IPS-NIHi11 (cell line): ENCODE data around the gene TMEM214.
A peak's percentile ranks its signal among the peaks of the same experiment; 100 is the strongest.
"Not testable (repeated sequence)": the region's sequence is repeated elsewhere in the genome, so short reads cannot be mapped to it uniquely, and the experiment has no call there.

Experiments used
- DNase-seq: peaks from one replicate; pipeline ENCODE4 v3.0.0; 2012; ENCODE audit warnings: mixed read lengths, low spot score

Gene TMEM214

DNA sequence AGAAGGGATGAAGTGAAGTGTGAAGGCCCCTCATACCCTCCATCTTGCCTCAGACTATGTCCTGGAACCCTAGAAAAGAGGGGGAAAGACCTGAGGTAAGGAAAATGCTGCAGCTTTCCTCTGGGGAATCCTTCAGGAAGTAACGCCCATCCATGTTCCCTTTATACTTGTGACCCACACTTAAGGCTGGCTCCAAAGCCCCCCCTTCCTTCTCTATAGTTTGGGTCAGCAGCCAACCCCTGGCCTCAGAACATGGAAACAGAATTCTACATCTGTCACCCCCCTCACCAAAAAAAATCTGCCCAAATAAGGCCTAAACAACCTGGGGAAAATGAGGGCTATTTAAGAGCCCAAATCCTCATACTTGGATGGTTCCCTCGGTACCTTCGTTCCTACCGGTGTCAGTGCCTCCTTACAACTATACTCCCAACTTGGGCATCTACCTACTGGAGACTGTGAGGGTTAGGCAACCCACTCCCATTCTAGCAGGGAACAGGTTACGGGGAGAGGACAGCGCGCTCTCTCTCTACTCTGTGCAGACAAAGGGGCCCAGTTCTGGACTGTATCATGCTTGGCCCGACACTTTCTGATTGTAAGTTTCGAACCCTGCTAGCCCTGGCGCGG is 38.0 kb downstream of the TMEM214 start:
- DNase-seq = no peak

DNA sequence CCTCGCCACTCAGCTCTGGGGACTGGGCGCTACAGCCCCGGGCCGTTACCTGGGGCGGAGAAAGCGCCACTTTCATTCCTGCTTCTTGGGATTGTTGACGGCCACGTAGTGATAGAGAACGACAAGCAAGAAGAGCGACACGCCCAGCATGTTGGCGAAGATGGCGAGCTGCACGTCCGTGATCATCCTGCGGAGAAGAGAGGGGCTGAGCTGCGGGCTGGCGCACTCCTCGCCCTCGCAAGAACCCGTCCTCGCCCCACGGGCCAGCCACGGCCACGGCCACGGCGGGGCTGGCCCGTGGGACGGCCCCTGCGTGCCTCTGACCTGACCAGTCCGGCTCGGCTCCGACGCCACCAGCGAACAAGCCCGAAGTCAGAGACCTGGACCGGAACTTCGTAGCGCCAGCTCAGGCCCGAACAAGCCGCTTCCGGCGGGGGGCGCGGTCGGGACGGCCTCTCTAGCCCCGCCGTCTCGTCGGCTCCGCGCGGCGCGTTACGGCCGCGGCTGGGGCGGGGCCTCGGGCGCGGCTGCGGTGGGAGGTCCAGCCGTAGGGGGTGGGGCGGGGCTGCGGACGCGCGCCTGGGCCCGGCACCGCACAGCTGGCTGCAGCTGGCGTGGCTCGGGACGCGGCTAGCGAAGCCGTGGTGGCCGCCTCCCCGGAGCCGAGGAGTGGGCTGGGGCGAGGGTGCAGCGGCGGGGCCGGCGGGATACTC is 38.7 kb downstream of the TMEM214 start, which contains the start of gene OST4:
TSS of gene OST4 (minus strand) at position 378 of the 713 bp plus-strand sequence.
- DNase-seq = peak; percentile 99

DNA sequence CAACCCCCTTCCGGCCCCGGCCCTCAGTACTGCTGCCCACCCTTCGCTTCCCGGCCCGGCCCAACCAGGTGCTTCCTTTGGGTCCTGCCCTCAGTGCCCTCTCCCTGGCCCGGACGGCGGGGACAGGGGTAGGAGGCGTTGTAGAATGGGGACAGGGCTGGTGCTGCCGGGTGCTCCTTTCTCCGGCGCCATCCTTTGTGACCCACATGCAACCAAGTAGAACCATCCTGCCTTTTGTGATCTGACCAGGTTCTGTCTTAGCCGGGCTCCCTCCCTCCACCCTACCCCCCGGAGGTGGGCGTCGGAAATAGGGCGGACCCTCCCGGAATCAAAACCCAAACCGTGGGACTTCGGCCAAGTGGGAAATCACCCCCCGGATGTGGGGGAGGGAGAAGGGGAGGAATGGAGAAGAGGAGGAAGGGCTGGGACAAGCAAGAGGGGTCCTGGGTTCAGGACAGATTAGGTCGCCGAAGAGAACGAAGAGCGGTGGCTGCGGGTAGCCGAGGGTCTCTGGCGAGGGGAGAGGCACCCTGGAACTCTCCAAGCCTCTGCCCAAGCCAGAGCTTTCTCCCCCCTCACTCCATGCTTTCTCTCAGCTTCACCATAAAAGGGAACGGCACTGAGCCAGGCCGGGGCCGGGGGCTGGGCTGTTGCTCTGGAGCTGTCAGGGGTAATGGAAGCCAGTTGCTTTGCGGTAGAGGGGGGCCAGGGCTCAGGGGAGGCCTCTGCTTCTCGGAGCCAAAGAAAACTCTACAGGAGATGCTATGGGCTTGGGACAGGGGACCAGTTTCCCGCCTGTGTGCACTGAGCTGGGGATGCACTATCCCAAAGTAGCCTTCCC is 39.4 kb downstream of the TMEM214 start:
- DNase-seq = peak; percentile 74

DNA sequence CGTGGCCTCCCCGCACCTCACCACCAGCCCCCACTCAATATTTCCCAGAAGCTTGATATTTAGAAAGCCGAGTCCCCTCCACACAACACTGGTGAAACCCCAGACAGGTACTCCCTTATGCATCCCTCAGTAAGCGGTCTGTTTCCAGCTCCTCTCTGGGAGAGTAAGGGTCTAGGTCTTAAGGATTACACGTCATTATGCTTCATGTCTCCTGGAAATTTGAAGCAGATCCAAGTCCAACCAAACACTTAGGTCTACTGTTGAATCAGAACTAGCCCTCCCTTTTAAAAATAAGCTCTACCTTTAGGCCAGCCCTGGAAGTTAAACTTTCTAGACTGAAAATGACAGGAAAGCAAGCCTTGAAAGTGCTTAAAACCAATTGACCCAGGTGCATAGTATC is 40.2 kb downstream of the TMEM214 start:
- no peak for DNase-seq

GRCh38 chr2:27073782-27074181 is 41.0 kb downstream of the TMEM214 start:
- DNase-seq = no peak

GRCh38 chr2:27074738-27075565 is 42.2 kb downstream of the TMEM214 start:
- DNase-seq = no peak

GRCh38 chr2:27075566-27075871 is 42.8 kb downstream of the TMEM214 start:
- DNase-seq = not testable (repeated sequence)

- no peak for DNase-seq
These were observed 43.6 kb downstream of the TMEM214 start for GRCh38 chr2:27076323-27076722.

GRCh38 chr2:27077231-27077630 is 44.5 kb downstream of the TMEM214 start:
- DNase-seq = no peak

- DNase-seq = peak; percentile 40
These were observed 45.8 kb downstream of the TMEM214 start, which contains the start of gene EMILIN1 for GRCh38 chr2:27078267-27079194. TSS of gene EMILIN1 (plus strand) at chr2:27078615. CDS start at chr2:27079066, 451 bp downstream.

GRCh38 chr2:27079233-27080139 is 46.7 kb downstream of the TMEM214 start:
- no peak for DNase-seq

- DNase-seq = no peak
These were observed 47.3 kb downstream of the TMEM214 start for GRCh38 chr2:27080140-27080469.

DNA sequence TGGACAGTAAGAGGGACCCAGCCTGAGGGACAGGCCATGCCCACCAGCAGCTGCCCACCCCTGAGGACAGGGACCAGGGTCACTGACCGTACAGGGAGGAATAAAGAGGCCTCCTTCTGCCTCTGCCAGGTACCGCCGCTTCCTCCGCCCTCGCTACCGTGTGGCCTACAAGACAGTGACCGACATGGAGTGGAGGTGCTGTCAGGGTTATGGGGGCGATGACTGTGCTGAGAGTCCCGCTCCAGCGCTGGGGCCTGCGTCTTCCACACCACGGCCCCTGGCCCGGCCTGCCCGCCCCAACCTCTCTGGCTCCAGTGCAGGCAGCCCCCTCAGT is 47.8 kb downstream of the TMEM214 start:
- no peak for DNase-seq

DNA sequence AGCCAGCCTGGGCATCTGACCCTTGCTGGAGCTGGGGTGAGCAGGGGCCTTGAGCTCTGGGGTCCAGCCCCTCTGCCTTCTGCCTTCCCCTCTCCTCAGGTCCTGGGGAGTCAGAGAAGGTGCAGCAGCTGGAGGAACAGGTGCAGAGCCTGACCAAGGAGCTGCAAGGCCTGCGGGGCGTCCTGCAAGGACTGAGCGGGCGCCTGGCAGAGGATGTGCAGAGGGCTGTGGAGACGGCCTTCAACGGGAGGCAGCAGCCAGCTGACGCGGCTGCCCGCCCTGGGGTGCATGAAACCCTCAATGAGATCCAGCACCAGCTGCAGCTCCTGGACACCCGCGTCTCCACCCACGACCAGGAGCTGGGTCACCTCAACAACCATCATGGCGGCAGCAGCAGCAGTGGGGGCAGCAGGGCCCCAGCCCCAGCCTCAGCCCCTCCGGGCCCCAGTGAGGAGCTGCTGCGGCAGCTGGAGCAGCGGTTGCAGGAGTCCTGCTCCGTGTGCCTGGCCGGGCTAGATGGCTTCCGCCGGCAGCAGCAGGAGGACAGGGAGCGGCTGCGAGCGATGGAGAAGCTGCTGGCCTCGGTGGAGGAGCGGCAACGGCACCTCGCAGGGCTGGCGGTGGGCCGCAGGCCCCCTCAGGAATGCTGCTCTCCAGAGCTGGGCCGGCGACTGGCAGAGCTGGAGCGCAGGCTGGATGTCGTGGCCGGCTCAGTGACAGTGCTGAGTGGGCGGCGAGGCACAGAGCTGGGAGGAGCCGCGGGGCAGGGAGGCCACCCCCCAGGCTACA is 49.4 kb downstream of the TMEM214 start:
- no peak for DNase-seq

DNA sequence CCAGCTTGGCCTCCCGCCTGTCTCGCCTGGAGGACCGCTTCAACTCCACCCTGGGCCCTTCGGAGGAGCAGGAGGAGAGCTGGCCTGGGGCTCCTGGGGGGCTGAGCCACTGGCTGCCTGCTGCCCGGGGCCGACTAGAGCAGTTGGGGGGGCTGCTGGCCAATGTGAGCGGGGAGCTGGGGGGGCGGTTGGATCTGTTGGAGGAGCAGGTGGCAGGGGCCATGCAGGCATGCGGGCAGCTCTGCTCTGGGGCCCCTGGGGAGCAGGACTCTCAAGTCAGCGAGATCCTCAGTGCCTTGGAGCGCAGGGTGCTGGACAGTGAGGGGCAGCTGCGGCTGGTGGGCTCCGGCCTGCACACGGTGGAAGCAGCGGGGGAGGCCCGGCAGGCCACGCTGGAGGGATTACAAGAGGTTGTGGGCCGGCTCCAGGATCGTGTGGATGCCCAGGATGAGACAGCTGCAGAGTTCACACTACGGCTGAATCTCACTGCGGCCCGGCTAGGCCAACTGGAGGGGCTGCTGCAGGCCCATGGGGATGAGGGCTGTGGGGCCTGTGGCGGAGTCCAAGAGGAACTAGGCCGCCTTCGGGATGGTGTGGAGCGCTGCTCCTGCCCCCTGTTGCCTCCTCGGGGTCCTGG is 50.1 kb downstream of the TMEM214 start:
- DNase-seq = no peak

DNA sequence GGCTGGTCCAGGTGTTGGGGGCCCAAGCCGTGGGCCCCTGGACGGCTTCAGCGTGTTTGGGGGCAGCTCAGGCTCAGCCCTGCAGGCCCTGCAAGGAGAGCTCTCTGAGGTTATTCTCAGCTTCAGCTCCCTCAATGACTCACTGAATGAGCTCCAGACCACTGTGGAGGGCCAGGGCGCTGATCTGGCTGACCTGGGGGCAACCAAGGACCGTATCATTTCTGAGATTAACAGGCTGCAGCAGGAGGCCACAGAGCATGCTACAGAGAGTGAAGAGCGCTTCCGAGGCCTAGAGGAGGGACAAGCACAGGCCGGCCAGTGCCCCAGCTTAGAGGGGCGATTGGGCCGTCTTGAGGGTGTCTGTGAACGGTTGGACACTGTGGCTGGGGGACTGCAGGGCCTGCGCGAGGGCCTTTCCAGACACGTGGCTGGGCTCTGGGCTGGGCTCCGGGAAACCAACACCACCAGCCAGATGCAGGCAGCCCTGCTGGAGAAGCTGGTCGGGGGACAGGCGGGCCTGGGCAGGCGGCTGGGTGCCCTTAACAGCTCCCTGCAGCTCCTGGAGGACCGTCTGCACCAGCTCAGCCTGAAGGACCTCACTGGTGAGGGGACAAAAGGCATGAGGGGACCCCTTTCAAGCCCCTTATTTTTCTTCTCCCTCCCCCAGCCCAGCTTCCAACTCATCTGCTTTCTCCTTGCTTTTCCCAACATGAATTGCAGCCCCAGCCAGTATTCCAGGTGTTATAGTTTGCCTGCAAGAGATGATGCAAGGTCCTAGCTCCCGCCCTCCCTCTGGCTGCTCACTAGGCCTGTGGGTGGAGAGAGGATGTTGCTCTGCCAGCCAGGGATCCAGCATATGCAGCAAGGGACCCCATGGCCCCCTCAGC is 50.9 kb downstream of the TMEM214 start:
- no peak for DNase-seq

- no peak for DNase-seq
These were observed 51.7 kb downstream of the TMEM214 start for GRCh38 chr2:27084297-27085061.
